Measurements from ENCODE around the gene PITPNB. TPM values are rescaled to one million over a fixed set of nuclear protein-coding genes. Genes with fewer than 3 reads are reported as not detected.

The PITPNB gene
- total and polyA plus RNA-seq, 2 experiments from 2014 or later: 50.9 to 56.0 TPM

DNA sequence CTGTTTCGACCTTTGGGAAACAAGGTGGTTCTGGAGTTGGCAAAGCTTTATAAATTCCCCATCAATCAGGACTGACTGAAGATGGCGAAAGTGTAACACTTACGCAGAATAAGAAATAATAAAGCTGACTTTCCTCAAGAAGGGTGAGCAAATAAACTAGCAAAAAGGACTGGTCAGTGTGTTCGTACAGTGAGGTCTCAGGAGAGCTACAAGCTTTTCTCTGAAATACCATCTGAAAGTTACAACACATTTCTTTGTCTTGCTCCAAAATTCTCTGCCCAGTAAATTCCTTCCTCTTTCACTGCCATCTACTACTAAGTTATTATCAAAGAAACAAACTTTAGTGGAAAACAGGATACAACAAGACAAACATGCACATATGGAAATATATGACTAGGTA is 13.4 kb downstream of the PITPNB start:
- no peak for ATAC-seq
- Histone ChIP-seq H3K79me2 (replicated peaks; ENCODE audit: insufficient read depth) (peaks cover 77% of the 10 kb centered on the region), H2AFZ (no peak overlapping the region)

More for the DNA sequence above, 13.4 kb downstream of the PITPNB start:
- peaks cover 22% of the 10 kb centered on the region for H4K20me1 ChIP-seq (replicated peaks; ENCODE audit: insufficient read depth)
- no peaks in the 10 kb centered on the region for H3K4me1 ChIP-seq (ENCODE audit: insufficient read depth)
- no peaks in the 10 kb centered on the region for H3K4me1 Mint-ChIP-seq
- no peaks in the 10 kb centered on the region for H3K9me3 Mint-ChIP-seq
- no peak overlapping the region for H3K27ac Mint-ChIP-seq
- no peak for DNase-seq (ENCODE audit: low spot score)
- H3K9me2 ChIP-seq (ENCODE audit: insufficient read depth): no peaks in the 10 kb centered on the region
- H3K4me3 Mint-ChIP-seq: no peak overlapping the region
- peaks cover 13% of the 10 kb centered on the region for H3K36me3 ChIP-seq (ENCODE audit: insufficient read depth)
- H3F3A ChIP-seq (replicated peaks; ENCODE audit: low read depth): no peaks in the 10 kb centered on the region
- no peak overlapping the region for H3K4me2 ChIP-seq
- no peaks in the 10 kb centered on the region for H3K27me3 ChIP-seq (ENCODE audit: insufficient read depth)
- H3K27me3 Mint-ChIP-seq (ENCODE audit: insufficient read depth, low read depth, poor library complexity): no peaks in the 10 kb centered on the region
- H3K36me3 Mint-ChIP-seq (ENCODE audit: low read depth): peaks cover 37% of the 10 kb centered on the region
- TF ChIP-seq STAT1 (IDR thresholded peaks at IDR 0.05; ENCODE audit: unreplicated experiment) (no peak), REST (IDR thresholded peaks at IDR 0.05; ENCODE audit: unreplicated experiment) (no peak), EZH2 (IDR thresholded peaks at IDR 0.05; ENCODE audit: low read depth, unreplicated experiment) (no peak), EZH2phosphoT487 (IDR thresholded peaks at IDR 0.05; ENCODE audit: unreplicated experiment) (no peak), JUNB (IDR thresholded peaks at IDR 0.05; ENCODE audit: unreplicated experiment) (no peak), NANOG (IDR thresholded peaks at IDR 0.05; ENCODE audit: borderline replicate concordance) (no peak), ZNF114 (CRISPR knock-in tag; IDR thresholded peaks at IDR 0.05) (no peak), ZNF331 (CRISPR knock-in tag; IDR thresholded peaks at IDR 0.05; ENCODE audit: low read depth) (no peak)
- TF ChIP-seq, protein P1, sequence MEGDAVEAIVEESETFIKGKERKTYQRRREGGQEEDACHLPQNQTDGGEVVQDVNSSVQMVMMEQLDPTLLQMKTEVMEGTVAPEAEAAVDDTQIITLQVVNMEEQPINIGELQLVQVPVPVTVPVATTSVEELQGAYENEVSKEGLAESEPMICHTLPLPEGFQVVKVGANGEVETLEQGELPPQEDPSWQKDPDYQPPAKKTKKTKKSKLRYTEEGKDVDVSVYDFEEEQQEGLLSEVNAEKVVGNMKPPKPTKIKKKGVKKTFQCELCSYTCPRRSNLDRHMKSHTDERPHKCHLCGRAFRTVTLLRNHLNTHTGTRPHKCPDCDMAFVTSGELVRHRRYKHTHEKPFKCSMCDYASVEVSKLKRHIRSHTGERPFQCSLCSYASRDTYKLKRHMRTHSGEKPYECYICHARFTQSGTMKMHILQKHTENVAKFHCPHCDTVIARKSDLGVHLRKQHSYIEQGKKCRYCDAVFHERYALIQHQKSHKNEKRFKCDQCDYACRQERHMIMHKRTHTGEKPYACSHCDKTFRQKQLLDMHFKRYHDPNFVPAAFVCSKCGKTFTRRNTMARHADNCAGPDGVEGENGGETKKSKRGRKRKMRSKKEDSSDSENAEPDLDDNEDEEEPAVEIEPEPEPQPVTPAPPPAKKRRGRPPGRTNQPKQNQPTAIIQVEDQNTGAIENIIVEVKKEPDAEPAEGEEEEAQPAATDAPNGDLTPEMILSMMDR (conservative IDR thresholded peaks at IDR 0.05; ENCODE audit: low read depth in 2 of 2): no peak
- H3K27ac ChIP-seq (ENCODE audit: low read depth): peak overlapping the region; percentile 0; the same call in 1 of the 2 replicates
- H3K4me3 ChIP-seq: no peak overlapping the region
